ENCODE results near the gene INHBA.
A peak's percentile ranks its signal among the peaks of the same experiment; 100 is the strongest.

Gene INHBA

GRCh38 chr7:41698114-41698513 is 4.8 kb downstream of the INHBA start:
- no peak overlapping the region for H3K4me3 ChIP-seq (replicated peaks; ENCODE audit: low read depth, low read length)
- no peak for DNase-seq (ENCODE audit: extremely low read depth, insufficient read length)
- H3K36me3 ChIP-seq (ENCODE audit: control insufficient read depth, insufficient read depth, low read length) = no peaks in the 10 kb centered on the region

GRCh38 chr7:41696323-41696916 is 6.5 kb downstream of the INHBA start:
- TF ChIP-seq CTCF (IDR thresholded peaks at IDR 0.05; ENCODE audit: insufficient read depth, low read length, poor library complexity, severe bottlenecking) = peak; percentile 60
- Histone ChIP-seq H3K36me3 (ENCODE audit: control insufficient read depth, insufficient read depth, low read length) (no peaks in the 10 kb centered on the region), H3K4me3 (replicated peaks; ENCODE audit: low read depth, low read length) (no peak overlapping the region), H3K27me3 (replicated peaks; ENCODE audit: control insufficient read depth, insufficient read depth, low read length) (no peaks in the 10 kb centered on the region; the same call in 1 of the 2 replicates)
- DNase-seq (ENCODE audit: extremely low read depth, insufficient read length) = no peak

More at GRCh38 chr7:41698114-41698513, 4.8 kb downstream of the INHBA start:
- no peak for TF ChIP-seq CTCF (IDR thresholded peaks at IDR 0.05; ENCODE audit: insufficient read depth, low read length, poor library complexity, severe bottlenecking)
- H3K27me3 ChIP-seq (replicated peaks; ENCODE audit: control insufficient read depth, insufficient read depth, low read length) = no peaks in the 10 kb centered on the region; the same call in 1 of the 2 replicates

- H3K36me3 ChIP-seq (ENCODE audit: control insufficient read depth, insufficient read depth, low read length) = no peaks in the 10 kb centered on the region
- no peak overlapping the region for H3K4me3 ChIP-seq (replicated peaks; ENCODE audit: low read depth, low read length)
- no peak for DNase-seq (ENCODE audit: extremely low read depth, insufficient read length)
Observed at GRCh38 chr7:41695661-41696322, 7.1 kb downstream of the INHBA start.

GRCh38 chr7:41694495-41694894 is 8.4 kb downstream of the INHBA start:
- H3K27me3 ChIP-seq (replicated peaks; ENCODE audit: control insufficient read depth, insufficient read depth, low read length) = no peaks in the 10 kb centered on the region; the same call in 1 of the 2 replicates
- H3K4me3 ChIP-seq (replicated peaks; ENCODE audit: low read depth, low read length) = no peak overlapping the region
- TF ChIP-seq CTCF (IDR thresholded peaks at IDR 0.05; ENCODE audit: insufficient read depth, low read length, poor library complexity, severe bottlenecking) = no peak
- DNase-seq (ENCODE audit: extremely low read depth, insufficient read length) = no peak
- no peaks in the 10 kb centered on the region for H3K36me3 ChIP-seq (ENCODE audit: control insufficient read depth, insufficient read depth, low read length)

More at GRCh38 chr7:41695661-41696322, 7.1 kb downstream of the INHBA start:
- TF ChIP-seq CTCF (IDR thresholded peaks at IDR 0.05; ENCODE audit: insufficient read depth, low read length, poor library complexity, severe bottlenecking) = no peak
- H3K27me3 ChIP-seq (replicated peaks; ENCODE audit: control insufficient read depth, insufficient read depth, low read length) = no peaks in the 10 kb centered on the region; the same call in 1 of the 2 replicates

GRCh38 chr7:41693150-41693997 is 9.5 kb downstream of the INHBA start:
- Histone ChIP-seq H3K4me3 (replicated peaks; ENCODE audit: low read depth, low read length) (no peak overlapping the region), H3K36me3 (ENCODE audit: control insufficient read depth, insufficient read depth, low read length) (no peaks in the 10 kb centered on the region), H3K27me3 (replicated peaks; ENCODE audit: control insufficient read depth, insufficient read depth, low read length) (no peaks in the 10 kb centered on the region)
- no peak for TF ChIP-seq CTCF (IDR thresholded peaks at IDR 0.05; ENCODE audit: insufficient read depth, low read length, poor library complexity, severe bottlenecking)
- no peak for DNase-seq (ENCODE audit: extremely low read depth, insufficient read length)
